Measurements from ENCODE around the gene FUOM.
"Not testable (repeated sequence)": the region's sequence is repeated elsewhere in the genome, so short reads cannot be mapped to it uniquely, and the experiment has no call there.

Gene FUOM

DNA sequence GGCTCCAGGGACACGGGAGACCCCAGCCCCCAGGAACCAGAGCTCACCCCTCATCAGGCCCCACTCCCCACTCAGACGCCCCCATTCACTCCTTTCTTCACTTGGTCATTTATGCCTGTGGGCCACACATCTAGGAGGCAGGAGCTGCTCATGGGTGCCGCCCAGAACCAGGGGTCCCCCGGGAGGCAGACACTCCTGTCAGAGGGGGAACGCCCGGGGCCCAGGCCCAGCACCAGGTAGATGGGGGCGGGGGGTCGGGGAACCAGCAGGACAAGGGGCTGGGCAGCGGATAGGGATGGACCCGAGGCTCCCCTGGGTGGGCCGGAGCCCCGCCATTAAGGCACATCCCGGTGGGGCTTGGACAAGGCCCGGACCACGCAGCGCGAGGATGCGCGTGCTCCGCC, 33.0 kb downstream of the FUOM start:
- DNase-seq (ENCODE audit: low spot score), result peak; percentile 32
- TF ChIP-seq, protein P1, sequence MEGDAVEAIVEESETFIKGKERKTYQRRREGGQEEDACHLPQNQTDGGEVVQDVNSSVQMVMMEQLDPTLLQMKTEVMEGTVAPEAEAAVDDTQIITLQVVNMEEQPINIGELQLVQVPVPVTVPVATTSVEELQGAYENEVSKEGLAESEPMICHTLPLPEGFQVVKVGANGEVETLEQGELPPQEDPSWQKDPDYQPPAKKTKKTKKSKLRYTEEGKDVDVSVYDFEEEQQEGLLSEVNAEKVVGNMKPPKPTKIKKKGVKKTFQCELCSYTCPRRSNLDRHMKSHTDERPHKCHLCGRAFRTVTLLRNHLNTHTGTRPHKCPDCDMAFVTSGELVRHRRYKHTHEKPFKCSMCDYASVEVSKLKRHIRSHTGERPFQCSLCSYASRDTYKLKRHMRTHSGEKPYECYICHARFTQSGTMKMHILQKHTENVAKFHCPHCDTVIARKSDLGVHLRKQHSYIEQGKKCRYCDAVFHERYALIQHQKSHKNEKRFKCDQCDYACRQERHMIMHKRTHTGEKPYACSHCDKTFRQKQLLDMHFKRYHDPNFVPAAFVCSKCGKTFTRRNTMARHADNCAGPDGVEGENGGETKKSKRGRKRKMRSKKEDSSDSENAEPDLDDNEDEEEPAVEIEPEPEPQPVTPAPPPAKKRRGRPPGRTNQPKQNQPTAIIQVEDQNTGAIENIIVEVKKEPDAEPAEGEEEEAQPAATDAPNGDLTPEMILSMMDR (IDR thresholded peaks at IDR 0.05; ENCODE audit: extremely low read depth, missing control alignments), result no peak

DNA sequence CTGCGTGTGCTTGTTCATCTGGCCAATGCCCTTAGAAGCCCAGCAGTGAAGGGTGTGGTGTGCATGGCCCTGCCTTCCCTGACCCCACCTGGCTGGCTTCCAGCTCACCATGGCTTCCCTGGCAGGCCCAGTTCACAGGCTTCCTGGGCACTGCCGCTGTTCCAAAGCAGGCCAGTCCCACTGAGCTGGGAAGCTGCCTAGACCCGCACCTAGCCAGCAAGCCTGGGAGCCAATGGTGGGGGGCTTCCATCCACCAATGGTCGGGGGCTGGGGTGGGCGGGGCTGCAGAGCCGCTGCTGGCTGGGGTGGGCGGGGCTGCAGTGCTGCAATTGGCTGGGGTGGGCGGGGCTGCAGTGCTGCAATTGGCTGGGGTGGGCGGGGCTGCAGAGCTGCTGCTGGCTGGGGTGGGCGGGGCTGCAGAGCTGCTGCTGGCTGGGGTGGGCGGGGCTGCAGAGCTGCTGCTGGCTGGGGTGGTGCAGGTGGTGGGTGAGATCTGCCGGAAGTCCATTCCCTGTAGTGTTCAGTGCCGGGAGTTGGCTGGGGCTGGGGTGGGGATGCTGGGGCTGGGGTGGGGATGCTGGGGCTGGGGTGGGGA, 33.5 kb downstream of the FUOM start:
- TF ChIP-seq, protein P1 (IDR thresholded peaks at IDR 0.05; ENCODE audit: extremely low read depth, missing control alignments), result no peak
- DNase-seq (ENCODE audit: low spot score), result peak; percentile 71

DNA sequence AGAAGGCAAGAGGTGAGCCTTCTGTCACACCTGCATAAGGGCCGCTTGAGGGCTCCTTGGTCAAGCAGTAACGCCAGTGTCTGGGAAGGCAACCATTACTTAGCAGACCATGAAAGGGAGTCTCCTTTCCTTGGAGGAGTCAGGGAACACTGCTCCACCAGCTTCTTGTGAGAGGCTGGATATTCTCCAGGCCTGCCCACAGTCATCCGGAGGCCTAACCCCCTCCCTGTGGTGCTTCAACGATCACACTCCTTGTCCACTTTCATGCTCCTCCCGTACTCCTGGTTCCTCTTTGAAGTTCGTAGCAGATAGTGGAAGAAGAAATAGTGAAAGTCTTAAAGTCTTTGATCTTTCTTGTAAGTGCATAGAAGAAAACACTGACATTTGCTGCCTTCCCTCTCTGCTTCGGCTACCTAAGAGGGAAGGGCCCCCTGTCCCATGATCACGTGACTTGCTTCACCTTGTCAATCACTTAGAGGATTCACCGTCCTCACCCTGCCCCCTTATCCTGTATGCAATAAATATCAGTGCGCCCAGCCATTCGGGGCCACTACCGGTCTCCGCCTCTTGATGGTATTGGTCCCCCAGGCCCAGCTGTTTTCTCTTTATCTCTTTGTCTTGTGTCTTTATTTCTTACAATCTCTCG, 35.6 kb downstream of the FUOM start:
- not testable (repeated sequence) for DNase-seq (ENCODE audit: low spot score)

DNA sequence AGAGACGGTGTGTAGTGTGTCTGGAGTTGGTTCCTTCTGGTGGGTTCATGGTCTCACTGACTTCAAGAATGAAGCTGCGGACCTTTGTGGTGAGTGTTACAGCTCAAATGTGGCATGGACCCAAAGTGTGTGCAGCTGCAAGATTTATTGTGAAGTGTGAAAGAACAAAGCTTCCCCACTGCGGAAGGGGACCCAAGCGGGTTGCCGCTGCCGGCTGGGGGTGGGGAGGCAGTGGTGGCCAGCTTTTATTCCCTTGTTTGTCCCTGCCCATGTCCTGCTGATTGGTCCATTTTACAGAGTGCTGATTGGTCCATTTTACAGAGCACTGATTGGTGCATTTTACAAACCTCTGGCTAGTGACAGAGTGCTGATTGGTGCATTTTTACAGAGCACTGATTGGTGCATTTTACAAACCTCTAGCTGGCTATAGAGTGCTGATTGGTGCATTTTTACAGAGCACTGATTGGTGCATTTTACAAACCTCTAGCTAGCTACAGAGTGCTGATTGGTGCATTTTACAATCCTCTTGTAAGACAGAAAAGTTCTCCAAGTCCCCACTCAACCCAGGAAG, 36.9 kb downstream of the FUOM start:
- not testable (repeated sequence) for DNase-seq (ENCODE audit: low spot score)

DNA sequence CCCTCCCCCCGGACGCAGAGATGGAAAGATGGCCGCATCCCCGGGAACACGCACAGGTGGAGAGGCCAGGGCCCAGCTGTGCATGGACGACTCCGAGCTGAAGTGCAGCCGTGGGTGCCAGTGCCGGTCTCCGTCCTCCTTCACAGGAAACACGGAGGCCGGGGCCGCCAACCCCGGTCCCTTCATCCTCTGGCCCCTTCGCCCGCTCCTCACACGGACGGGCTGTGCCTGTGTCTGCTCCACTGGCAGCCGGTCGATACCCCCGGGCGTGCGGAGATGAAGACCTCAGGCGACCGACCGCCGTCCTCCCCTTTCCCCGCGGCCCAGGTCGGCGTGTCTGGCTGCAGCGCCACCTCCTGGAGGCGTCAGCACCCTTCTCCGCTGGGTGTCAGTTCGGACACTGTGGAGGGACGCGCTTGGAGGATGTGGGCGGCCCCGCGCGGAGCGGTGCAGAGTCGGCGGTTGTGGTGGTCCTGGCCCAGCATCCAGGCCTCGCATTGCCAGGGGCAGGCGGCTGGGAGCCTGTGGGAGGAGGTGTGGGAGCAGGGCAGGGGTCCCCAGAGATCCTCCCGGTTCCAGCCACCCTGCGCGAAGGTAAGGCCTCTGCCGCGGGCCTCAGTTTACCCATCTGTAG, 39.2 kb downstream of the FUOM start:
- TF ChIP-seq, protein P1 (IDR thresholded peaks at IDR 0.05; ENCODE audit: extremely low read depth, missing control alignments), result peak; percentile 86
- DNase-seq (ENCODE audit: low spot score), result peak; percentile 75

DNA sequence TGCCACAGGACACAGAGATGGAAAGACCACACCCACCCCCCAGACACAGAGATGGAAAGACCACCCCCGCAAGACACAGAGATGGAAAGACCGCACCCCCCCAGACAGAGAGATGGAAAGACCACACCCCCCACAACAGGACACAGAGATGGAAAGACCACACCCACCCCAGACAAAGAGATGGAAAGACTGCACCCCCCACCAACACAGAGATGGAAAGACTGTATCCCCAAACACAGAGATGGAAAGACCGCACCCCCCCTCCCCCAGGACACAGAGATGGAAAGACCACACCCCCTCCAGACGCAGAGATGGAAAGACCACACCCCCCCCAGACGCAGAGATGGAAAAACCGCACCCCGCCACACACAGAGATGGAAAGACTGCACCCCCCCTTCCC, 41.1 kb downstream of the FUOM start:
- TF ChIP-seq, protein P1 (IDR thresholded peaks at IDR 0.05; ENCODE audit: extremely low read depth, missing control alignments), result no peak
- DNase-seq (ENCODE audit: low spot score), result no peak

DNA sequence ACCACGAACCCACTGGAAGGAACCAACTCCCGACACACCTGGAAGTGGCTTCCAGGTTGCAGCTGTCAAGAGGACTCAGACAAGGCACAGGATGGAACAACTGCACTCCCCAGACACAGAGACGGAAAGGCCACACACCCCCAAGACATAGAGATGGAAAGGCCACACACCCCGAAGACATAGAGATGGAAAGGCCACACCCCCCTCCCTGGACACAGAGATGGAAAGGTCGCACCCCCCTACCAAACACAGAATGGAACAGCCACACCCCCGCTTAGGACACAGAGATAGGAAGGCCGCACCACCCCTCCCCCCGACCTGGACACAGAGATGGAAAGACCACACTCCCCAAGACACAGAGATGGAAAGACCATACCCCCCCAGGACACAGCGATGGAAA, 41.6 kb downstream of the FUOM start:
- no peak for DNase-seq (ENCODE audit: low spot score)
- TF ChIP-seq, protein P1 (IDR thresholded peaks at IDR 0.05; ENCODE audit: extremely low read depth, missing control alignments), result no peak

DNA sequence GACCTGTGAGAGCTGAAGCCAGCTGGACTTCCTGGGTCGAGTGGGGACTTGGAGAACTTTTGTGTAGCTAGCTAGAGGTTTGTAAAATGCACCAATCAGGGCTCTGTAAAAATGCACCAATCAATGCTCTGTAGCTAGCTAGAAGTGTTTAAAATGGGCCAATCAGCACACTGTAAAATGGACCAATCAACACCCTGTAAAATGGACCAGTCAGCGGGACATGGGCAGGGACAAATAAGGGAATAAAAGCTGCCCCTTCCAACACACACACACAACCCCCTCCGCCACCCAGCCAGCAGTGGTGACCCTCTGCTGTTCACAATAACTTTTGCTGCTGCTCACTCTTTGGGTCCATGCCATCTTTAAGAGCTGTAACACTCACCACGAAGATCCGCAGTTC, 42.0 kb downstream of the FUOM start:
- DNase-seq (ENCODE audit: low spot score), result no peak

More for the DNA sequence above, 42.0 kb downstream of the FUOM start:
- TF ChIP-seq, protein P1 (IDR thresholded peaks at IDR 0.05; ENCODE audit: extremely low read depth, missing control alignments), result no peak
